GM21390 (cell line): ENCODE results near the gene KLHL35.
A peak's percentile ranks its signal among the peaks of the same experiment; 100 is the strongest.
"Not testable (repeated sequence)": the region's sequence is repeated elsewhere in the genome, so short reads cannot be mapped to it uniquely, and the experiment has no call there.

ENCODE experiments used
- ATAC-seq: cut with Tn5 transposase; IDR thresholded peaks from one replicate; pipeline ENCODE4 v1.9.1; 2021; ENCODE audit not compliant: unreplicated experiment

Gene KLHL35

GRCh38 chr11:75394085-75394840 is 38.7 kb downstream of the KLHL35 start:
- no peak for ATAC-seq

GRCh38 chr11:75389925-75390324 is 43.1 kb downstream of the KLHL35 start:
- ATAC-seq, result no peak

- no peak for ATAC-seq
Observed at GRCh38 chr11:75389276-75389605, 43.8 kb downstream of the KLHL35 start.

- ATAC-seq, result peak; percentile 54
Observed at GRCh38 chr11:75388386-75389275, 44.4 kb downstream of the KLHL35 start.

- no peak for ATAC-seq
Observed at GRCh38 chr11:75387736-75388294, 45.2 kb downstream of the KLHL35 start.

- ATAC-seq, result no peak
Observed at GRCh38 chr11:75386942-75387630, 45.9 kb downstream of the KLHL35 start.

GRCh38 chr11:75384438-75385080 is 48.4 kb downstream of the KLHL35 start:
- no peak for ATAC-seq

- no peak for ATAC-seq
Observed at GRCh38 chr11:75383246-75383645, 49.8 kb downstream of the KLHL35 start.

- ATAC-seq, result no peak
Observed at GRCh38 chr11:75380716-75381420, 52.1 kb downstream of the KLHL35 start.

- no peak for ATAC-seq
Observed at GRCh38 chr11:75380245-75380644, 52.8 kb downstream of the KLHL35 start.

- ATAC-seq, result not testable (repeated sequence)
Observed at GRCh38 chr11:75378776-75379175, 54.2 kb downstream of the KLHL35 start.

GRCh38 chr11:75376175-75376574 is 56.8 kb downstream of the KLHL35 start:
- ATAC-seq, result no peak

GRCh38 chr11:75375626-75376025 is 57.4 kb downstream of the KLHL35 start:
- ATAC-seq, result no peak

- no peak for ATAC-seq
Observed at GRCh38 chr11:75374646-75375045, 58.4 kb downstream of the KLHL35 start.

GRCh38 chr11:75373201-75373600 is 59.8 kb downstream of the KLHL35 start:
- no peak for ATAC-seq
